ENCODE results near the gene HOXA11. TPM values are rescaled to one million over a fixed set of nuclear protein-coding genes. Genes with fewer than 3 reads are reported as not detected.
A peak's percentile ranks its signal among the peaks of the same experiment; 100 is the strongest.

HOXA11 gene
- total RNA-seq, 6 donors from 2014 or later, result not detected

- no peak overlapping the region for H3K4me3 ChIP-seq
- TF ChIP-seq EP300 (IDR thresholded peaks at IDR 0.05) (no peak), POLR2A (IDR thresholded peaks at IDR 0.05) (no peak), POLR2AphosphoS5 (IDR thresholded peaks at IDR 0.05) (no peak), CTCF (IDR thresholded peaks at IDR 0.05) (no peak)
- H3K27me3 ChIP-seq, result peaks cover 2 to 66% (median 35%) of the 10 kb centered on the region in 4 donors
- H3K4me1 ChIP-seq, result peaks cover 7 to 56% (median 45%) of the 10 kb centered on the region in 4 donors
- DNase-seq (no peak), ATAC-seq (ENCODE audit: low FRiP score in 2 of 2) (no peak)
- 63 to 70% methylated on average over 7 of the region's 7 CpGs for WGBS, 2 donors
- no peaks in the 10 kb centered on the region for H3K36me3 ChIP-seq
- H3K27ac ChIP-seq, result no peak overlapping the region
- peaks cover 0 to 5% (median 0%) of the 10 kb centered on the region in 4 donors for H3K9me3 ChIP-seq
Measured at GRCh38 chr7:27162561-27163287, 22.3 kb downstream of the HOXA11 start.

GRCh38 chr7:27161721-27162560 lies 23.1 kb downstream of the HOXA11 start:
- Histone ChIP-seq H3K4me1 (peaks cover 7 to 59% (median 44%) of the 10 kb centered on the region in 4 donors), H3K4me3 (peak overlapping the region in 2 of 4 donors; percentile 47 to 73), H3K36me3 (no peaks in the 10 kb centered on the region), H3K9me3 (peaks cover 0 to 5% (median 0%) of the 10 kb centered on the region in 4 donors), H3K27me3 (peaks cover 2 to 66% (median 35%) of the 10 kb centered on the region in 4 donors), H3K27ac (no peak overlapping the region)
- ATAC-seq (ENCODE audit: low FRiP score in 2 of 2) (no peak), DNase-seq (peak in 1 of 2 donors; percentile 54)
- no peak for TF ChIP-seq CTCF (IDR thresholded peaks at IDR 0.05)
- TF ChIP-seq POLR2AphosphoS5 (IDR thresholded peaks at IDR 0.05), result no peak
- no peak for TF ChIP-seq POLR2A (IDR thresholded peaks at IDR 0.05)
- no peak for TF ChIP-seq EP300 (IDR thresholded peaks at IDR 0.05)
- 41 to 43% methylated on average over 17 to 30 of the region's 30 CpGs for WGBS, 2 donors

- H3K4me3 ChIP-seq, result peak overlapping the region in 3 of 4 donors; percentile 44 to 73 (median 47)
- H3K4me1 ChIP-seq, result peaks cover 13 to 59% (median 44%) of the 10 kb centered on the region in 4 donors
- ATAC-seq (ENCODE audit: low FRiP score in 2 of 2), result peak in 1 of 2 donors; percentile 48
- peaks cover 0 to 4% (median 0%) of the 10 kb centered on the region in 4 donors for H3K9me3 ChIP-seq
- peak overlapping the region in 1 of 4 donors; percentile 68 for H3K27ac ChIP-seq
- WGBS, 2 donors, result 8 to 11% methylated on average over 24 to 27 of the region's 27 CpGs
- H3K36me3 ChIP-seq, result no peaks in the 10 kb centered on the region
- H3K27me3 ChIP-seq, result peaks cover 2 to 65% (median 33%) of the 10 kb centered on the region in 4 donors
- DNase-seq, result peak in 1 of 2 donors; percentile 65
- no peak for TF ChIP-seq POLR2AphosphoS5 (IDR thresholded peaks at IDR 0.05)
- no peak for TF ChIP-seq EP300 (IDR thresholded peaks at IDR 0.05)
- no peak for TF ChIP-seq CTCF (IDR thresholded peaks at IDR 0.05)
- no peak for TF ChIP-seq POLR2A (IDR thresholded peaks at IDR 0.05)
Measured at GRCh38 chr7:27161214-27161720, 23.8 kb downstream of the HOXA11 start.

GRCh38 chr7:27160546-27161213 lies 24.4 kb downstream of the HOXA11 start:
- TF ChIP-seq EP300 (IDR thresholded peaks at IDR 0.05) (no peak), CTCF (IDR thresholded peaks at IDR 0.05) (peak; percentile 98 to 99 (median 99)), POLR2A (IDR thresholded peaks at IDR 0.05) (no peak), POLR2AphosphoS5 (IDR thresholded peaks at IDR 0.05) (no peak)
- Histone ChIP-seq H3K27me3 (peaks cover 2 to 65% (median 30%) of the 10 kb centered on the region in 4 donors), H3K4me1 (peaks cover 18 to 59% (median 44%) of the 10 kb centered on the region in 4 donors), H3K36me3 (no peaks in the 10 kb centered on the region), H3K27ac (peak overlapping the region in 1 of 4 donors; percentile 68), H3K9me3 (no peaks in the 10 kb centered on the region), H3K4me3 (peak overlapping the region; percentile 39 to 73 (median 46))
- peak; percentile 89 to 95 for DNase-seq
- peak; percentile 88 to 93 for ATAC-seq (ENCODE audit: low FRiP score in 2 of 2)
- WGBS, 2 donors, result 5 to 14% methylated on average over 11 to 34 of the region's 54 CpGs
